Activated CD4-positive, CD25-positive, alpha-beta regulatory T cell treated with anti-CD3 and anti-CD28 coated beads, Interleukin-2, amount 50 U/mL, for 24 hours (primary cell): Measurements from ENCODE around the gene GRK4.
"Not testable (repeated sequence)": the region's sequence is repeated elsewhere in the genome, so short reads cannot be mapped to it uniquely, and the experiment has no call there.

Source experiments
- ATAC-seq, 2 donors: fragments of 150-1000 bp; cut with Tn5 transposase; one replicate each; pipeline ENCODE4 v1.10.0; 2021; ENCODE audit warnings: mild to moderate bottlenecking in 1 of 2, moderate library complexity in 1 of 2

Gene GRK4

DNA sequence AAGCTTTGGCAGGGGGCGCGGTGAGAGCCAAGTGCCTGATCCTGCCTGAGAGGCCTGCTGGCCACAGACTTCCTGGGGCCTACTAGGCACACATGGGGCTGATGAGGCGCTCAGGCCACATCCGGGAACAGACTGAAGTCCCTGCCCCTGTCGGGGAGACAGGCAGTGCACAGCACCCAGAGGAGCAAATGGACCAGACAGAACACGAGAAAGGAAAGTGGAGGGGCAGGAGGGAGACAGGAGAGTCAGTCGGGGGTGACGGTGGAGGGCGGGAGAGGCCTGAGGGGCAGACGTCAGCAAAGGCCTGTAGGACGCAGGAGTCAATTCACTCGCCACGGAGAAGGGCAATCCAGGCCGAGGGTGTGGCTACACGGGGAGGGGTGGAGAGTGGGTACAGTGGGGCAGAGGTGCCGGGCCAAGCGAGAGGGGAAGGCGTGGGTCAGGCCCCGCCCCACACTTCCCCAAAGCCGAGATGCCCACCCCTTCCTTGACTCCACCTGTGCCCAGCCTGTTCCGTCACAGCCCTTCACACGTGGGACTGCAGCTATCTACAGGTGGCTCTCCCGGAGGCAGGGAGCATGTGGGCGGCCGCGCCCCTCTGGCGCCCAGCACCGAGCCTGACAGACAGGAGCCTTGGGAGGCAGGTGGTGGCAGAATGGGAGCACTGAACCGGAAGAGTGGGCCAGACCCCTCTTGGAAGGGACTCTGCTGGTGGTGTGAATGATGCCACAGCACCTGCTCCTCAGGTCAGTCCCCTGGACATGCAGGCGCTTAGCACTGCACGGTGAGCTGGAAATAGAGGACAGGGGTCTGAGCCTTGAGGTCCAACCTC is 20.6 kb upstream of the GRK4 start:
- ATAC-seq: no peak

DNA sequence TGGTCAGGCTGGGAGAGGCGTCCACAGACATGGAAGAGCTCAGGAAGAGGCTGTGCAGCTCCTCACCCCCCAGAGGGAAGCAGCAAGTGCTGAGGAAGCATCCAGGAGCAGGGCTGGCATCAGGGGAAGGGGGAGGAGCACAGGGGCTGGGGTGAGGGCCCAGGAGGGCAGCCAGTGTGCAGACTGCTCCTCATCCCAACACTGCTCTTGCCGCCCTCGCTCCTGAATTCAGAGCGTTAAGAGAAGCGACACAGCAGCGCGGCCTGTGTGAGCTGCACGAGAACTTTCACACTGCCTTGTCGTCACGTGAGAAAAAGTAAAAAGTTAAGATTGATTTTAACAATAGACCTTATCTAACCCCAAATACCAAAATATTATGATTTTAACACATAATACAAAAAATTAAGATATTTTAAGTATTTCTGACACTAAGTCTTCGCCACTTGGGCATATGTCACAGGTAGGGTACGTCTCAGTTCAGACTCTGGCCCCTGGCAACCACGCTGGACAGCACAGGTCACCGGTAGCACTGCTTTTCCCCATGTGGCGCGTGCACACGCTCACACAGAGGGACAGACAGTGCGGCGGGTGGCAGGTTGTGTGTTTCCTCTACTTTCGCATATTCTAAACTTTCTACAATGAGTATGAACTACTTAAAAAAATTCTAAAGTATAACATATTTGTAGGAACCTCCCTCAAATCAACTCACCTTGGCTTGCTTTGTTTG is 19.8 kb upstream of the GRK4 start:
- no peak for ATAC-seq

DNA sequence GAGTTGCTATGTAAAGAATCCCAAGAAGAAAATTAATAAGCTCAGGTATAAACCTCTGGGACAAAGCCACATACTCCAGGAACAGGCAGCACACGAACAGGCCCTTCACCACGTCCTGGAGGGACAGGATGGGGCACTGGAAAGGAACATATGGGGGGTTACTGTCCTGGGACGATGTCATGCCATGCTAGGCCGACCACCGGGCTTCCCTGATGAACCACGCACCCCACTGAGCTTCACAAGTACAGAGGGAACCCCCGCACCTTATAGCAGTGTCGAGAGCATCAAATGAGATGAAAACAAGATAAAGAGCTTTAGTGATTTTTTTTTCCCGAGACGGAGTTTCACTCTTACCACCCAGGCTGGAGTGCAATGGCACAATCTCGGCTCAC is 19.3 kb upstream of the GRK4 start:
- ATAC-seq: no peak

DNA sequence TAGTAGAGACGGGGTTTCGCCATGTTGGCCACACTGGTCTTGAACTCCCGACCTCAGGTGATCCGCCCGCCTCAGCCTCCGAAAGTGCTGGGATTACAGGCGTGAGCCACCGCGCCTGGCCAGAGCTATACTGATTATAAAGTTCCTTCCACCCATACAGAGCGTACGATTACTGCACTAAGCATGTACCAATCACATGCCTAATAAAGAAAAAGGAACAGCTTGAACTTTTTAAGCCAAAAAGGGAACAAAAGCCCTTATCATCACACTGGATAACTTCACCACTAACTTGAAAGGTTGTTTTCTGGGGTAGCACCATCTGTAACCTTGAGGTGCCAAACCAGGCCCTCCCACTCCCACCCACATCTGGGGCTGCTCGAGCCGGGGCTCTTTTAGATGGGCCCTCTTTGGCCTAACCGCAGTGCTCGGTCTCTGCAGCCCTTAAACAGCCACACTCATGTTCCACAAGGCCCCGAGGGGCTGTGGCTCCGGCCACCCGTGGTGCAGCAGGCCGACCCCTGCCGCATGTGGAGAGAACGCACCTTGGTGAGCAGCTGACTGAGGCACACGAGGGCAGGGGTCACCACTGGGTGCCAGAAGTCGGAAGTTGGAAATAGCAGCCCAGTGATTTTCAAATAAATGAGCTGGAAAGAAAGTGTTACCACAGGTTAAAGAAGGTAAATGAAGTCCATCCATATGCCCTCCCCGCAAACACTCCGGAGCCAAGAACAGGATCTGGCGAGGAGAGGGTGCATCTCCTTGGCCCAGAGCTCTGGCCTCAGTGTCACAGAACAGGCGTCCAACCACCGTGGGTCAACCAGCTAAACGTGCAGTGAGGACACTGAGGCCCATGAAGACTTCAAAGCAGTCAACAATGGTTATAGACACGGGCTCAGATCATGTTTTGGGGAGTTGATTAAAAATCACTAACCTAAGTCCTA is 18.5 kb upstream of the GRK4 start:
- ATAC-seq: no peak

DNA sequence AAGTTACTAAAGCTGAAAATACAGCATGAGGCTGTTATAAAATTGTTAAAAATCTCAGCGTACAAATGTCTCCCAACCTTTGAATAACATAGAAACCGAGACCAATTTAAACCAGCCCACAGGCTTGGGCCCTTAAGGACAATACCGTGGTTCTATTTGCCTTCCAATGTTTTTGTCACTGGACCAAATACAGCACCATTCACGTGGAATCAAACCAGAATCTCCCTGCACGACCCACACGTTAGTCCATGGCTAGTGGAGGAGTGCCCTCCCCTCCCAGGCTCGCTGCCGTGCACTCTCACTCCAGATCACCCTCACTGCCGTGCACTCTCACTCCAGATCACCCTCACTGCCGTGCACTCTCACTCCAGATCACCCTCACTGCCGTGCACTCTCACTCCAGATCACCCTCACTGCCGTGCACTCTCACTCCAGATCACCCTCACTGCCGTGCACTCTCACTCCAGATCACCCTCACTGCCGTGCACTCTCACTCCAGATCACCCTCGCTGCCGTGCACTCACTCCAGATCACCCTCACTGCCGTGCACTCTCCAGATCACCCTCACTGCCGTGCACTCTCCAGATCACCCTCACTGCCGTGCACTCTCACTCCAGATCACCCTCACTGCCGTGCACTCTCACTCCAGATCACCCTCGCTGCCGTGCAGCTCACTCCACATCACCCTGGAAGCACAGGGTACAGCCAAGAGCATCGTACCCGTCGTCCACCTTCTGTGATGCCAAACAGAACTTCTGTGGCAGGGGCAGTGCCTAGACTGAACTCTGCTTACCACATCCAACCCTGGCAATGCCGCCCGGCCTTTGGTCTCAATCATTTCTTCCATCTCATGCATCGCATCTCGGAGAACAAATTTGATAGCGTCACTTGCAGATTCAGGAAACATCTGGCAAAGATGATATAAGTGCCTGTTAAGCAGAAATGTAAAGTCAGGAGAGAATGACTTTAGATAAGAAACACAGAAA is 17.5 kb upstream of the GRK4 start:
- not testable (repeated sequence) for ATAC-seq

DNA sequence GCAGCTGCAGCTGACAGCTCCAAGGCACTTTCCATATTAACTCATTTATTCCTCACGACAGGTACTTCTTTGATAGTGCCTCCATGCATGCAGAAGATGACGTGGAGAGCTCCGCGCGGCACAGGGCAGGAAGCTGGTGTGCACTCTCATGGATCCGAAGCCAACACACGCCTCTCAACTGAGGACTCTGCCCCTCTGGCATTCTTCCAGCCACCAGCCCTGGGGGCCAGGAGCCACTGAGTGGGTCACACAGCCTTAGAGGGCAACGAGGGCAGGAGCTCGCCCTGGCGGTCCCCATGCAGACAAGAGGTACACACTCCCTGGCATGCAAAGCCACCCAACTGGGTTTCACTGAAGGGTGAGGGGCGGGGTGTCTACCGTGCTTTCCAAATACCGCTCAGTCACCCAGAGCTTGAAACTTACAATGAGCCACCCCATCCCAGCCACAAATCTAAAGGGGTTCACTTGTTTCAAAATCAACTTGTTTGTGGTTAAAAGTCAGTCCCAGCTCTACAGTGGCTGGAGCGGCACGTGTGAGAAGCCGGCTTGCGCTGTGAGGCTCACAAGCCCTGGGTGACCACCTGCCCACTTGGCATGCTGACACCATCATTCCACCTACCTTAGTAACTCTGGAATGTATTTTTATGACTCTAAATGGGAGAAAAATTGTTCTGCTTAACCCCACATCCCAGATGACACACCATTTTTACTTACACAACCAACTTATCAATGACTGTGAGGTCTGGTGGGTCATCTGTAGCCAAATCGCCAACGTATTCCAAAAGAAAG is 16.4 kb upstream of the GRK4 start:
- no peak for ATAC-seq

DNA sequence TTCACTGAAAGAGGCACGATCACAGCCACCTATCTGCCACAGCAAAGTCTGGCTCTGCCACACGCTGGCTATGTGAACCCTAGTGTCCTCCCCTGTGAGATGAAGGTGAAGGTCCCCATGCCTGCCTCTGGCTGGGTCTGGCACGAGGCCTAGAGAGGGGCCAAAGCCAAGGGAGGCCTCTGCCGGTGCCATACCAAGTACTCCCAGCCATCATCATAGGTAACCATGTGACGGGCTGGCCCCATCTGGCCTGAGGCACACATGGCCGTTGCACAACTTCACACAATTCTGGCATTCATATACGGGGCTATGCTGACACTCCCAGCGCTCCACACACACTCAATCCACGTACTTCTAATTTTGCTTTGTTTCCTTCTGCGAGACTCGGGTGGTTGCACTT is 15.4 kb upstream of the GRK4 start:
- ATAC-seq: no peak

DNA sequence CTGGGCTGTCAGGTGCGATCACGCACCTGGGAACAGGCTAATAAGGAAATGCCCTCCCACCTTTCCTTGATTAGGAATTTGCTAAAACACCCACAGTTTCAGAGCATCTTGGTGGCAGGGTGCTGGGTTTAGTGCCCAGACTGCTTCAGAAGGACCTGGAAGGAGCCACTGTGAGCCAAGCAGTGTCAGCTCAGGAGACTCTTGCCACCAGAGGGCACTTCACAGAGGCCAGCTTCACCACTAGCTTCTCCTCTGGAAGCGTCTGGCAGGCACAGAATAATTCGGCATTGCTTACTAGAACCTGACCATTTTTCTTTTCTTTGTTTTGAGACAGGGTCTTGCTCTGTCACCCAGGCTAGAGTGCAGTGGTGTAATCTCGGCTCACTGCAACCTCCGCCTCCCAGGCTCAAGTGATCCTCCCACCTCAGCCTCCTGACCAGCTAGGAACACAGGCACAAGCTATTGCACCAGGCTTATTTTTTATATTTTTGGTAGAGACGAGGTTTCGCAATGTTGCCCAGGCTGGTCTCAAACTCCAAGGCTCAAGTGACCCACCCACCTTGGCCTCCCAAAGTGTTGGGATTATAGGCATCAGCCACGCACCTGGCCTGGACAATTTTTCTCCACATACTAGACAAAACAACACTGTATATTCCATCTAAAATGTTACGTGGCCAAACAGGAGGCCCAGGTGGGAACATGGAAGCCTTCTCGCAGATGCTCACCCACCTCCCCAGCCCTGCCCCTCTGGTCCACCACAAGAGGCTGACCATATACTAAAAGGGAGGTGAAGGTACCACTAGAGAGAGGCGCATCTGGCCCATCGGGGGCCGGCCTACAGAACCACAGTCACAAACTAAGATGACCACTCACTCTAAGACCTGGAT is 14.2 kb upstream of the GRK4 start:
- peak; percentile 41 to 43 for ATAC-seq

DNA sequence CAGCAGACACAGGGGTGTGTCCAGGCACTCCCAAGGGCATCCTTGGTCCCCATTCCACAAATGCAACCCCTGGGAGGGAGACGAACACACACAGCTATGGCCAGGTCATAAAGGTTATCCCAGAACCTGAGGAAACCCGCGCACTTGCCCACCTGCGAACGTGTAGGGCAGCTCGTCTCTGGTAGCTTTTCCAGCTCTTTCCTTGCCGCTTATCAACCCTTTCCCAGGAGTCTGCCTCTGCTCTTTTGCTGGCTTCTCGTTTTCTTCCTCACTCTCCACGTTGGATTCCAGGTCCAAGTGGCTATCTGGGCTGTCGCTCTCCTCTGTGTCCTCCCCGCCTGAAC is 13.6 kb upstream of the GRK4 start:
- no peak for ATAC-seq

DNA sequence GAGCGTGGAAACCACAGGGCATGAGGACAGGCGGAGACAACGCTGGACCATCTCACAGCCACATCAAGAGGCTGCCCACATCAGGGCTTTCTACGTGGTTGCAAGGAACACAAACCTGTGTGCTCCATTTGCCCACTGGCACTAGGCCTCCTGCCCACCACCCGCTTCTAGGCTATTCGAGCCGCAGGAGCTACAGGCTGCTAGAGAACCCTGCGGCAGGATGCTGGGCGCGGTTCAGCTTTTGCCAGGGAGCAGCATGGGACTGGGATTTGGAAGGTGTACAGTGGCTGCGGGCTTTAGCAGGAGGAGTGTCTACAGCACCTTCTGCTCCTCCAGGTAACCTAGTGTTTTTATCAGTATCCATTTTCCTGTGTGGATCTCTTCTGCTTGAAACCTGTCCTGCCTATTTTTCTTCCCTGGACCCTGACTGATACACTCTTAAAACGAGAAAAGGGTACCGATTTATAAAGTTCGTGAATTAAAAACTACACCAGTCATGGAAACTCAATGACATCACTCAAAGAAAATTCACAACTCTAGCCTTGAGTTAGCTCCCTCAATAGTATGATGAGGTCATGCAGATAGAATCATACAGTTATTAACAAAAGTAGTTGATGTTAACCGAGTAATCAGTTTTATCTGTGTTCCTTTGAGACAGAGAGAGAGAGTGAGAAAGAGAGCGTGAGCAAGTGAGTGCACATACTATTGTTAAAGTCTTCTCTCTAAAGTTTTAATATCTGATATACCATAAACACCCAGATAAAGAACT is 13.0 kb upstream of the GRK4 start:
- no peak for ATAC-seq

DNA sequence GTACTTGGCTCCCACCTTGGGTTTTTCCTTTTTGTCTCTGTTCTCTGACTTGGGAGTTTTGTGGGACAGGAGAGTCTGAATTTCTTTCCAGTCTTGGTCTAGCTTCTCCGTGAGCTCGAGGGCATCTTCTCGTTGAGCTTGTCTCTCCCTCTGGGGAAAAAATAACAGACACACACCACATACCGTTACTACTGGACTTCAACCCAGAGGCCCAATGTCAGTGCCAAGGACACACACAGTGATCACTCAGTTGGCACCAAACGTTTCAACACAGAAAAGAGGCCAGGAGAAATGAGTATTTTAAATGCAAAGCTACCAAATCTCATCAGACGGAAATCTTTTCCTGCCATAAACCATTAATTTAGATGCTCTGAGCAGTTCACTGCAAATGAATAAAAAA is 9.9 kb upstream of the GRK4 start:
- no peak for ATAC-seq

DNA sequence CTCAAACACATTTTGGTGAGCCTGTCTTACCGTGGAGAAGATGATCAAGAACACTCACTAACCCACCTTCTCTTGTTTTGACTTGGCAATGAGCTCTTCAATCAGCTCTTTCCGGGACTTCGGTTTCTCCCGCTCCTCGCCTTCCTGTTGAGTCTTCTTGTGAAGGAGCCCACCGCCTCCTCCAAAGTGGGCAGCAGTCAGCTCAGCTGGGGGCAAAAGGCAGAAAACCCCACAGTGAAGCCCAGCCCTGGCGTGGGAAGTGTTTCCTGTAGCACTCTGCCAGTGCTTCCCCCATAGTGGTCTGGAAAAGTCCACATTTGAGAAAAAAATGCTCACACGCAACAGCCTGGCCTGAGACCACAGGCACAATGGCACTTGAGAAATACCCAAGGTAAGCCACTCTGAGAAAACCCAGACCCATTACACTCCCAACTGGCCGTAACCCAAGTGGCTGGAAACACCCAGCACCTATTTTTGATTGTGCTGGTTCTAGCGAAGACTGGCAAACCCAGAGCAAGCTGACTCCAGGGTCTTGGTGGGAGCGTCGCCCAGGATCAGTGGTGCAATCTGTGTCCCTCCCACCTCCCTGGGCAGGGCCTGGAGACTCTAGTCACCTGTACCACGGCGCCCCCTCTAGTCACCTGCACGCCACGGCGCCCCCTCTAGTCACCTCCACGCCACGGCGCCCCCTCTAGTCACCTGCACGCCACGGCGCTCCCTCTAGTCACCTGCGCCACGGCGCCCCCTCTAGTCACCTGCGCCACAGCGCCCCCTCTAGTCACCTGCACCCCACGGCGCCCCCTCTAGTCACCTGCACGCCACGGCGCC is 8.8 kb upstream of the GRK4 start:
- ATAC-seq: peak; percentile 87

DNA sequence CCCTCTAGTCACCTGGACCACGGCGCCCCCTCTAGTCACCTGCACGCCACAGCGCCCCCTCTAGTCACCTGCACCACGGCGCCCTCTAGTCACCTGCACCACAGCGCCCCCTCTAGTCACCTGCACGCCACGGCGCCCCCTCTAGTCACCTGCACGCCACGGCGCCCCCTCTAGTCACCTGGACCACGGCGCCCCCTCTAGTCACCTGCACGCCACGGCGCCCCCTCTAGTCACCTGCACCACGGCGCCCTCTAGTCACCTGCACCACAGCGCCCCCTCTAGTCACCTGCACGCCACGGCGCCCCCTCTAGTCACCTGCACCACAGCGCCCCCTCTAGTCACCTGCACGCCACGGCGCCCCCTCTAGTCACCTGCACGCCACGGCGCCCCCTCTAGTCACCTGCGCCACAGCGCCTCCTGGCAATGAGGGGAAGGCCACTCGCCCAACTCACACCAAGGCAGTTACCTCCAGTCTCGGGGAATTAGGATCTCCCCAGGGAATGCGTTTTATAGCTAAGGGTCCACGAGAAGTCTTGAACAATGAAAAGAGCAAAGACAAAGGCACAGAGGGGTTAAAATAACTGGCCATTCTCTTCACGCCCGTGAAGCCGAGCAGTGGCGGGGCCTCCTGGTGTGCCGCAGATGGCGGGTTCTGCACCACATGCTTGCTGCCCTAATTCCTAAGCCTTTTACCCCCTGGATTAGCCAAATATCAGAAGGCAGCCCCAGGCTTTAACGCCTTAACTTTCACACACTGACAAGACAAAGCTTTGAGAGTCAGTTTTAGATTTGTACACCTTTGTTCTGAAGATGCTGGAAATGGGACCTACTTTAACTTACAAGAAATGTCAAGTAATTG is 8.0 kb upstream of the GRK4 start:
- ATAC-seq: not testable (repeated sequence)

DNA sequence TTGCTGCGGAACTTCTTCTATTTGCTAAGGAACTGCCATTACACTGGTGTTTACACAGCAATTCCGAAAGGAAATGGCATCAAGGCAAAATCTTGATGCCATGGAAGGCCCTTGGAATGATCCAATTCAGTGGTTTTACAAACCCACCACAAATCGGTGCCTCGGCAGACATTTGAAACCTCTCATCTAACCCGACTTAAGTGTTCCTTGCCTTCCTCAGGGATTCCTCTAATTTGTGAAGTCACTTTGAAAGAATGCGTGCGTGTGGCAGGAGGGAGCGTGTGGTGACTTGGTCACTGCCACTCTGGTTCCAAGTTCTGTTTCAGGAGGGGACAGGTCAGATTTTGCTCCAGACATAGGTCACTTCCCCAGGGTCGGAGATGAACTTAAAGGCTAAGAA is 4.9 kb upstream of the GRK4 start:
- no peak for ATAC-seq

DNA sequence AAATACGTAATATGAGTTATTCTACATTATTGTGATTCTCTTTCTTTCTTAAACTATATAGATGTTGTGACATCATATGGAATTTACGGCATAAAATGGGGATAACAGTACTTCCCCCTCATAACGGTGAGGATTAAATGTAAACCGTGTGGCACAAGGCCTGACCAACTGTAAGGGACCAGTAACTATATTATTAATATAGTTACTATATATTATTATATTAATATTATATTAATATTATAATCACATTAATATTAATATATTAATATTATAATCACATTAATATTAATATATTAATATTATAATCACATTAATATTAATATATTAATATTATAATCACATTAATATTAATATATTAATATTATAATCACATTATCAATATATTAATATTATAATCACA is 2.9 kb upstream of the GRK4 start:
- not testable (repeated sequence) for ATAC-seq

DNA sequence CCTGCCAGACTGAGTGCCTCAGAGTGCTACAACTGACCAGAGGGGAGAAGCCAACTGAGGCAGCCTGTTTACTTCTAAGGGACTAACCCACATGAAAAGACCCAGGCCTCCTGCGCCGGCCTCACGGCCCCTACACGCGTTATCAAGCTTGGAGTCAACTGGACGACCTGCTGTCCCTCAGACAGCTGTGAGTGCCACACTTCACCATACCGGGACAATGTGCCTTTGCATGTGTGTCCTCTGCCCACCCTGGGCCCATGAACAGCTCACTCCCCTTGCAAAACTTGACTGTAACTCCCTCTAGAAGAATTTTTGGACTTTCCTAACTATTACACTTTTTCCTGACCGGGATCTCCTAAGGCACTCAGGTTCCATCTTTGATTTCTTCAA is 2.0 kb upstream of the GRK4 start:
- no peak for ATAC-seq

DNA sequence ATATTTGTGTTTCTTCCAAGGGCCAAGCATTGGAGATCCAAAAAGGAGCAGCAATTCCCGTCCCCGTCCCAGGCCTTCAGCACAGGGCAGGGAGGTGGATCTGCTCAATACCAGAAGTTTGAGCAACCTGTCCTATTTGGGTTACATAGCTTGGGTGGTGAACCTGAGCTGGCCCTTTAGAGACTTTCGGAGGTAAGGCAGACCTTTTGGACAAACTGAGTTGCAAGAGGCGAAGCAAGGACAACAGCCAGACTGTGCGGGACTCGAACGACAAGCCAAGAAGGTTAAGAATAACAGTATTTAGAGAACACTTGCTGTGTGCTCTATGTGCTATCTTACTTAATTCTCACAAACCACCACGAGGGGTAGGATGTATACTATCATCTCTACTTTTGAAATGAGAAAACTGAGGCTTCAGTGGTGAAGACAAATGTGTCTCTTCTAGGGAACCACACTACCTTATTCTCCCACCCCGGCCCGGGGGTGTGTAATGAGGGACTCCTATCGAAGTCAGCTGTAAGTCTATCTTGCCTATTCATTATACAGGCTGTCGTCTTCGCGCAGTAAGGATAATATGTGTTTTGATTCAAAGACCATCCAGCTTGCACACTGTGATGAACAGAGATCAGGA is 1.4 kb upstream of the GRK4 start:
- peak; percentile 50 to 51 for ATAC-seq
